GM19238 (cell line): ENCODE measurements around the gene RPS6KA3.

Experiments
- DNase-seq: peaks from one replicate; pipeline ENCODE4 v3.0.0; 2011; ENCODE audit warnings: low spot score; ENCODE audit not compliant: insufficient read length

RPS6KA3 gene

DNA sequence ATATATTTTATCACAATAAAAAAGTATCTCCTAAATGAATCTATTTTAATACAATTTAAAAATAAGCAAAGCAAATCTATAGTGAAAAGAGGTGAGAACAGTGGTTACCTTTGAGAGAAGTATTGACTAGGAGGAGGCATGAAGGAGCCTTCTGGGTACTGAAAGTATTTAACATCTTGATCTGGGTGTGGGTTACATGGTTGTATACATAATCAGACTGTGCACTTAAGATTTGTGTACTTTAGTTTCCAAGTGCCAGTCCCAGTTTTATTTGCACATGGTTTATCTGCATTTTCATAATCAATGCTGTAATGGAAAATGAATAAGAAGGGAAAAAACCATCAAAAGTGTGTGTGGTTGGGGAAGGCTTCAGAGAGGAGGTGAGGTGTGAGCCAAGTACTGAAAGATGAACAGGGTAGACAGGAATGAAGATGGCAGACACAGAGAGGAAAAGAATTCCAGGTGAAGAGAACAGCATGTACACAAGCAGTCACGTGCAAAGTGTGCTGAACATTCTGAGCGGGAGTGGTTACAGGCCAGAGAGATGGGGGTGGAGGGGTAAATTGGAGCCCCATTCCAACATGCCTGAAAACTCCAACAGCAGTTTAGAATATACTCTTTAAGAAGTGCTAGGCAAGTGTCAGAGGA lies 164.7 kb downstream of the RPS6KA3 start:
- no peak for DNase-seq
